ENCODE data around the gene MTHFR. TPM values are rescaled to one million over a fixed set of nuclear protein-coding genes. Genes with fewer than 3 reads are reported as not detected.

The MTHFR gene
- polyA plus RNA-seq, 3 donors, result 8.2 to 16.1 (median 14.0) TPM

- H3K27ac ChIP-seq (ENCODE audit: low read depth, low read length), result no peak overlapping the region
- 63 to 79% (median 67%) methylated on average over 11 of the region's 11 CpGs for WGBS, 3 donors
Measured at GRCh38 chr1:11771481-11772043, 34.2 kb downstream of the MTHFR start.

GRCh38 chr1:11770011-11770410 lies 35.8 kb downstream of the MTHFR start:
- no peak overlapping the region for H3K27ac ChIP-seq (ENCODE audit: low read depth, low read length)

- WGBS, 3 donors, result 76 to 80% (median 76%) methylated on average over 4 of the region's 4 CpGs
- no peak overlapping the region for H3K27ac ChIP-seq (ENCODE audit: low read depth, low read length)
Measured at GRCh38 chr1:11769274-11769673, 36.5 kb downstream of the MTHFR start.

- no peak overlapping the region for H3K27ac ChIP-seq (ENCODE audit: low read depth, low read length)
- 44 to 55% (median 51%) methylated on average over 4 of the region's 4 CpGs for WGBS, 3 donors
Measured at GRCh38 chr1:11768821-11769220, 36.9 kb downstream of the MTHFR start.

GRCh38 chr1:11767922-11768704 lies 37.7 kb downstream of the MTHFR start:
- H3K27ac ChIP-seq (ENCODE audit: low read depth, low read length), result no peak overlapping the region
- 76 to 78% (median 78%) methylated on average over 16 of the region's 16 CpGs for WGBS, 3 donors

GRCh38 chr1:11766429-11766776 lies 39.4 kb downstream of the MTHFR start:
- WGBS, 3 donors, result 83 to 88% (median 83%) methylated on average over 10 to 14 of the region's 14 CpGs
- H3K27ac ChIP-seq (ENCODE audit: low read depth, low read length), result no peak overlapping the region

GRCh38 chr1:11765661-11766428 lies 39.9 kb downstream of the MTHFR start:
- no peak overlapping the region for H3K27ac ChIP-seq (ENCODE audit: low read depth, low read length)
- 85 to 89% (median 88%) methylated on average over 19 of the region's 19 CpGs for WGBS, 3 donors

GRCh38 chr1:11764519-11764918 lies 41.2 kb downstream of the MTHFR start:
- 84 to 90% (median 85%) methylated on average over 7 of the region's 7 CpGs for WGBS, 3 donors
- no peak overlapping the region for H3K27ac ChIP-seq (ENCODE audit: low read depth, low read length)

- 91 to 95% (median 94%) methylated on average over 3 of the region's 3 CpGs for WGBS, 3 donors
- no peak overlapping the region for H3K27ac ChIP-seq (ENCODE audit: low read depth, low read length)
Measured at GRCh38 chr1:11764115-11764514, 41.6 kb downstream of the MTHFR start.

GRCh38 chr1:11761988-11762406 lies 43.8 kb downstream of the MTHFR start, which contains the start of gene C1orf167:
TSS of gene C1orf167 (plus strand) at chr1:11762193. CDS start at chr1:11764401, 2,208 bp downstream.
- WGBS, 3 donors, result 3 to 7% (median 6%) methylated on average over 27 to 29 of the region's 29 CpGs
- no peak within 1 kb of the TSS for H3K27ac ChIP-seq (ENCODE audit: low read depth, low read length)

- 85 to 88% (median 87%) methylated on average over 6 of the region's 6 CpGs for whole genome bisulfite sequencing, 3 donors
- H3K27ac ChIP-seq (ENCODE audit: low read depth, low read length), result no peak overlapping the region
Measured at GRCh38 chr1:11761285-11761684, 44.5 kb downstream of the MTHFR start.

GRCh38 chr1:11759791-11760190 lies 46.0 kb downstream of the MTHFR start:
- WGBS, 3 donors, result 89 to 94% (median 92%) methylated on average over 4 of the region's 4 CpGs

GRCh38 chr1:11757047-11757446 lies 48.7 kb downstream of the MTHFR start:
- WGBS, 3 donors, result 84 to 97% (median 91%) methylated on average over 1 of the region's 1 CpG
- no peak overlapping the region for H3K27ac ChIP-seq (ENCODE audit: low read depth, low read length)

More at GRCh38 chr1:11759791-11760190, 46.0 kb downstream of the MTHFR start:
- H3K27ac ChIP-seq (ENCODE audit: low read depth, low read length), result no peak overlapping the region

GRCh38 chr1:11753555-11754208 lies 52.1 kb downstream of the MTHFR start:
- no peak overlapping the region for H3K27ac ChIP-seq (ENCODE audit: low read depth, low read length)
- 42 to 59% (median 49%) methylated on average over 7 of the region's 7 CpGs for WGBS, 3 donors

GRCh38 chr1:11752359-11753088 lies 53.2 kb downstream of the MTHFR start:
- 62 to 73% (median 72%) methylated on average over 15 to 17 of the region's 17 CpGs for WGBS, 3 donors
- no peak overlapping the region for H3K27ac ChIP-seq (ENCODE audit: low read depth, low read length)

GRCh38 chr1:11751087-11751486 lies 54.7 kb downstream of the MTHFR start:
- H3K27ac ChIP-seq (ENCODE audit: low read depth, low read length), result no peak overlapping the region
- 79 to 91% (median 90%) methylated on average over 9 of the region's 9 CpGs for whole genome bisulfite sequencing, 3 donors

- no peak overlapping the region for H3K27ac ChIP-seq (ENCODE audit: low read depth, low read length)
- 90 to 95% (median 93%) methylated on average over 15 of the region's 15 CpGs for WGBS, 3 donors
Measured at GRCh38 chr1:11749996-11750395, 55.8 kb downstream of the MTHFR start.

- H3K27ac ChIP-seq (ENCODE audit: low read depth, low read length), result no peak overlapping the region
- WGBS, 3 donors, result 65 to 78% (median 76%) methylated on average over 9 of the region's 9 CpGs
Measured at GRCh38 chr1:11749203-11749689, 56.5 kb downstream of the MTHFR start.
